Hepatocyte (in vitro differentiated cells): Measurements from ENCODE around the gene CXCL12. TPM values are rescaled to one million over a fixed set of nuclear protein-coding genes. Genes with fewer than 3 reads are reported as not detected.

ENCODE experiments used
- DNase-seq: peaks from one replicate; pipeline ENCODE4 v3.0.0-alpha.2; 2016; ENCODE audit warnings: low spot score
- H2AFZ ChIP-seq: fragments of 200-600 bp; sonication (generic); 2 replicates; pipeline ENCODE4 v1.6.0; 2016; ENCODE audit warnings: antibody characterized with exemption, mild to moderate bottlenecking
- H3K27ac ChIP-seq: fragments of 200-600 bp; sonication (generic); 2 replicates; pipeline ENCODE4 v1.5.1; 2016; ENCODE audit warnings: mild to moderate bottlenecking
- H3K27me3 ChIP-seq: fragments of 200-600 bp; sonication (generic); 2 replicates; pipeline ENCODE4 v1.6.1; 2016
- H3K36me3 ChIP-seq: fragments of 200-600 bp; sonication (generic); replicated peaks from 2 replicates; pipeline ENCODE4 v1.5.1; 2016; ENCODE audit warnings: low read depth; ENCODE audit not compliant: insufficient read depth
- H3K4me1 ChIP-seq: fragments of 200-600 bp; sonication (generic); 2 replicates; pipeline ENCODE4 v1.5.1; 2016; ENCODE audit warnings: mild to moderate bottlenecking, moderate library complexity; ENCODE audit not compliant: insufficient read depth
- H3K4me2 ChIP-seq: fragments of 200-600 bp; sonication (generic); 2 replicates; pipeline ENCODE4 v1.6.0; 2016
- H3K4me3 ChIP-seq: fragments of 200-600 bp; sonication (generic); 2 replicates; pipeline ENCODE4 v1.5.1; 2016; ENCODE audit warnings: mild to moderate bottlenecking
- H3K79me2 ChIP-seq: fragments of 200-600 bp; sonication (generic); 2 replicates; pipeline ENCODE4 v1.6.0; 2017; ENCODE audit warnings: mild to moderate bottlenecking
- H3K9me2 ChIP-seq: fragments of 200-600 bp; sonication (generic); replicated peaks from 2 replicates; pipeline ENCODE4 v1.6.0; 2017; ENCODE audit warnings: mild to moderate bottlenecking; ENCODE audit not compliant: insufficient read depth
- H3K9me3 ChIP-seq: fragments of 200-600 bp; sonication (generic); 2 replicates; pipeline ENCODE4 v1.5.1; 2016; ENCODE audit warnings: low read depth, mild to moderate bottlenecking
- H4K20me1 ChIP-seq: fragments of 200-600 bp; sonication (generic); 2 replicates; pipeline ENCODE4 v1.6.0; 2016; ENCODE audit warnings: mild to moderate bottlenecking; ENCODE audit not compliant: insufficient read depth, poor library complexity, severe bottlenecking
- CTCF ChIP-seq: fragments of 200-600 bp; sonication (generic); IDR thresholded peaks from 2 replicates; pipeline ENCODE4 v1.5.1; 2016; ENCODE audit warnings: antibody characterized with exemption, mild to moderate bottlenecking; ENCODE audit not compliant: poor library complexity
- EZH2 ChIP-seq: fragments of 200-600 bp; sonication (generic); IDR thresholded peaks from 2 replicates; pipeline ENCODE4 v1.6.1; 2016; ENCODE audit warnings: antibody characterized with exemption, mild to moderate bottlenecking, borderline replicate concordance
- EZH2phosphoT487 ChIP-seq: fragments of 200-600 bp; sonication (generic); IDR thresholded peaks from one replicate; pipeline ENCODE4 v1.6.1; 2018; ENCODE audit warnings: antibody characterized with exemption, mild to moderate bottlenecking, low read depth, moderate library complexity; ENCODE audit not compliant: unreplicated experiment, severe bottlenecking
- WGBS: methylation state at CpG from one replicate; pipeline ENCODE4 v1.1.6; 2016; ENCODE audit warnings: low lambda C conversion rate; ENCODE audit errors: missing lambda C conversion rate; 5-methylcytosine and 5-hydroxymethylcytosine counted together
- polyA plus RNA-seq: library from polyadenylated mRNA; unstranded; fragments of >200 nt; fragmentation: Nextera tagmentation; extraction: Ambion mirVana; gene quantifications from 2 replicates; pipeline ENCODE4 v1.2.1, GENCODE V29; 2016
- total RNA-seq: library from RNA; depleted of rRNA; stranded (reverse); fragments of >200 nt; gene quantifications from 2 replicates; pipeline ENCODE4 v1.2.3, GENCODE V29; 2014

CXCL12 gene
- total and polyA plus RNA-seq, 2 experiments from 2014 or later = 13.2 to 41.8 TPM

GRCh38 chr10:44380829-44381600 is 3.9 kb downstream of the CXCL12 start:
- Histone ChIP-seq H4K20me1 (peaks cover 8% of the 10 kb centered on the region), H3K79me2 (peaks cover 28% of the 10 kb centered on the region), H3K27ac (no peak overlapping the region)

GRCh38 chr10:44379907-44380306 is 5.0 kb downstream of the CXCL12 start:
- Histone ChIP-seq H3K4me2 (no peak overlapping the region), H3K79me2 (peaks cover 28% of the 10 kb centered on the region), H3K27ac (no peak overlapping the region), H4K20me1 (peaks cover 8% of the 10 kb centered on the region), H3K9me2 (no peaks in the 10 kb centered on the region), H3K27me3 (peaks cover 38% of the 10 kb centered on the region), H3K4me3 (no peak overlapping the region), H3K36me3 (no peaks in the 10 kb centered on the region), H3K4me1 (peaks cover 10% of the 10 kb centered on the region), H3K9me3 (no peaks in the 10 kb centered on the region), H2AFZ (no peak overlapping the region)
- no peak for TF ChIP-seq CTCF
- no peak for TF ChIP-seq EZH2
- no peak for TF ChIP-seq EZH2phosphoT487
- 72% methylated on average over 4 of the region's 4 CpGs for WGBS
- DNase-seq = no peak

More at GRCh38 chr10:44380829-44381600, 3.9 kb downstream of the CXCL12 start:
- Histone ChIP-seq H3K9me3 (no peaks in the 10 kb centered on the region), H3K36me3 (no peaks in the 10 kb centered on the region), H3K4me1 (peaks cover 16% of the 10 kb centered on the region), H2AFZ (no peak overlapping the region), H3K27me3 (peaks cover 48% of the 10 kb centered on the region), H3K4me3 (no peak overlapping the region), H3K9me2 (no peaks in the 10 kb centered on the region), H3K4me2 (peak overlapping the region; percentile 29)
- TF ChIP-seq EZH2 = no peak
- TF ChIP-seq EZH2phosphoT487 = no peak
- no peak for TF ChIP-seq CTCF
- DNase-seq = no peak
- WGBS = 74% methylated on average over 8 of the region's 8 CpGs

GRCh38 chr10:44378626-44379025 is 6.3 kb downstream of the CXCL12 start:
- TF ChIP-seq CTCF = no peak
- TF ChIP-seq EZH2phosphoT487 = no peak
- TF ChIP-seq EZH2 = no peak
- no peak for DNase-seq
- peaks cover 8% of the 10 kb centered on the region for H4K20me1 ChIP-seq

More at GRCh38 chr10:44378626-44379025, 6.3 kb downstream of the CXCL12 start:
- no peak overlapping the region for H3K4me2 ChIP-seq
- peaks cover 28% of the 10 kb centered on the region for H3K27me3 ChIP-seq
- no peaks in the 10 kb centered on the region for H3K9me2 ChIP-seq
- no peak overlapping the region for H3K4me3 ChIP-seq
- peaks cover 2% of the 10 kb centered on the region for H3K4me1 ChIP-seq
- 97% methylated on average over 14 of the region's 14 CpGs for WGBS
- H3K79me2 ChIP-seq = peaks cover 20% of the 10 kb centered on the region
- H3K36me3 ChIP-seq = no peaks in the 10 kb centered on the region
- H3K9me3 ChIP-seq = no peaks in the 10 kb centered on the region
- H2AFZ ChIP-seq = no peak overlapping the region
- H3K27ac ChIP-seq = no peak overlapping the region
